Nephron progenitor cell (in vitro differentiated cells): Measurements from ENCODE around the gene EGFR.

Experiments used
- DNase-seq: peaks from one replicate; pipeline ENCODE4 v3.0.0; 2021
- H3K27ac Mint-ChIP-seq: 2 replicates; pipeline ENCODE4 v1.8.0; 2021; ENCODE audit warnings: mild to moderate bottlenecking, moderate library complexity, mixed read lengths
- H3K27me3 Mint-ChIP-seq: 2 replicates; pipeline ENCODE4 v1.8.0; 2021; ENCODE audit warnings: mild to moderate bottlenecking, low read depth, mixed read lengths; ENCODE audit not compliant: poor library complexity
- H3K36me3 Mint-ChIP-seq: 2 replicates; pipeline ENCODE4 v1.8.0; 2021; ENCODE audit warnings: low read depth, mixed read lengths
- H3K4me1 Mint-ChIP-seq: 2 replicates; pipeline ENCODE4 v1.8.0; 2021; ENCODE audit warnings: mixed read lengths
- H3K4me3 Mint-ChIP-seq: 2 replicates; pipeline ENCODE4 v1.8.0; 2021; ENCODE audit warnings: mild to moderate bottlenecking, moderate library complexity, mixed read lengths
- H3K9me3 Mint-ChIP-seq: 2 replicates; pipeline ENCODE4 v1.8.0; 2021; ENCODE audit warnings: mild to moderate bottlenecking, moderate library complexity, mixed read lengths
- CTCF ChIP-seq: fragments of 200-600 bp; sonication (generic); IDR thresholded peaks from 2 replicates; pipeline ENCODE4 v1.5.0; 2021; ENCODE audit warnings: antibody characterized with exemption

Gene EGFR

GRCh38 chr7:55016746-55017090, 2.1 kb upstream of the EGFR start:
- H3K9me3 Mint-ChIP-seq, result no peaks in the 10 kb centered on the region
- H3K4me3 Mint-ChIP-seq, result no peak overlapping the region
- H3K36me3 Mint-ChIP-seq, result no peaks in the 10 kb centered on the region
- H3K27ac Mint-ChIP-seq, result no peak overlapping the region
- no peak for DNase-seq
- peaks cover 92% of the 10 kb centered on the region for H3K27me3 Mint-ChIP-seq
- no peaks in the 10 kb centered on the region for H3K4me1 Mint-ChIP-seq
- no peak for TF ChIP-seq CTCF

DNA sequence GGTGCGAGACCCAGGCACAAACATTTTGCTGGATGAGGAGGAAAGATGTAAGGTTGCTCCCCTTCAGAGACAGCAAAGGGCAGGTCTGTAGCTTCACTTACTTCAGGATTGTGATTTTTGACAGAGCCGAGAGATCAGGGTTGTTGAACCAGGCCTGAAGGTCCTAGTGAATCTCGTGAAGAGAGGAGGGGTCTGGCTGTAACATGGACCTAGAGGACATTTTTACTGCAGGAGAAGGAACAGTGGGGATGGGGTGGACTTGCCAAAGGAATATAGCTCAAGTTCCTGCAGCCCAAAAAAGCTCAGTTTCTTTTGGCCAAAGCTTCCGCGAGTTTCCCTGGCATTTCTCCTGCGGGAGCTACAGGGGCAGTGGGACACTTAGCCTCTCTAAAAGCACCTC, 976 bp upstream of the EGFR start:
- H3K9me3 Mint-ChIP-seq, result no peaks in the 10 kb centered on the region
- H3K4me1 Mint-ChIP-seq, result no peaks in the 10 kb centered on the region
- no peak for TF ChIP-seq CTCF
- no peaks in the 10 kb centered on the region for H3K36me3 Mint-ChIP-seq
- H3K4me3 Mint-ChIP-seq, result peak overlapping the region; percentile 77
- H3K27ac Mint-ChIP-seq, result no peak overlapping the region
- DNase-seq, result no peak
- peaks cover 95% of the 10 kb centered on the region for H3K27me3 Mint-ChIP-seq

DNA sequence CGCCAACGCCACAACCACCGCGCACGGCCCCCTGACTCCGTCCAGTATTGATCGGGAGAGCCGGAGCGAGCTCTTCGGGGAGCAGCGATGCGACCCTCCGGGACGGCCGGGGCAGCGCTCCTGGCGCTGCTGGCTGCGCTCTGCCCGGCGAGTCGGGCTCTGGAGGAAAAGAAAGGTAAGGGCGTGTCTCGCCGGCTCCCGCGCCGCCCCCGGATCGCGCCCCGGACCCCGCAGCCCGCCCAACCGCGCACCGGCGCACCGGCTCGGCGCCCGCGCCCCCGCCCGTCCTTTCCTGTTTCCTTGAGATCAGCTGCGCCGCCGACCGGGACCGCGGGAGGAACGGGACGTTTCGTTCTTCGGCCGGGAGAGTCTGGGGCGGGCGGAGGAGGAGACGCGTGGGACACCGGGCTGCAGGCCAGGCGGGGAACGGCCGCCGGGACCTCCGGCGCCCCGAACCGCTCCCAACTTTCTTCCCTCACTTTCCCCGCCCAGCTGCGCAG, 424 bp downstream of the EGFR start:
- Mint-ChIP-seq H3K27me3 (peaks cover 99% of the 10 kb centered on the region), H3K36me3 (no peaks in the 10 kb centered on the region), H3K27ac (no peak overlapping the region), H3K9me3 (no peaks in the 10 kb centered on the region), H3K4me1 (no peaks in the 10 kb centered on the region), H3K4me3 (peak overlapping the region; percentile 76)
- TF ChIP-seq CTCF, result no peak
- DNase-seq, result peak; percentile 73

DNA sequence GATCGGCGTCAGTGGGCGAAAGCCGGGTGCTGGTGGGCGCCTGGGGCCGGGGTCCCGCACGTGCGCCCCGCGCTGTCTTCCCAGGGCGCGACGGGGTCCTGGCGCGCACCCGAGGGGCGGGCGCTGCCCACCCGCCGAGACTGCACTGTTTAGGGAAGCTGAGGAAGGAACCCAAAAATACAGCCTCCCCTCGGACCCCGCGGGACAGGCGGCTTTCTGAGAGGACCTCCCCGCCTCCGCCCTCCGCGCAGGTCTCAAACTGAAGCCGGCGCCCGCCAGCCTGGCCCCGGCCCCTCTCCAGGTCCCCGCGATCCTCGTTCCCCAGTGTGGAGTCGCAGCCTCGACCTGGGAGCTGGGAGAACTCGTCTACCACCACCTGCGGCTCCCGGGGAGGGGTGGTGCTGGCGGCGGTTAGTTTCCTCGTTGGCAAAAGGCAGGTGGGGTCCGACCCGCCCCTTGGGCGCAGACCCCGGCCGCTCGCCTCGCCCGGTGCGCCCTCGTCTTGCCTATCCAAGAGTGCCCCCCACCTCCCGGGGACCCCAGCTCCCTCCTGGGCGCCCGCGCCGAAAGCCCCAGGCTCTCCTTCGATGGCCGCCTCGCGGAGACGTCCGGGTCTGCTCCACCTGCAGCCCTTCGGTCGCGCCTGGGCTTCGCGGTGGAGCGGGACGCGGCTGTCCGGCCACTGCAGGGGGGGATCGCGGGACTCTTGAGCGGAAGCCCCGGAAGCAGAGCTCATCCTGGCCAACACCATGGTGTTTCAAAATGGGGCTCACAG, 1.1 kb downstream of the EGFR start:
- no peak overlapping the region for H3K27ac Mint-ChIP-seq
- no peaks in the 10 kb centered on the region for H3K36me3 Mint-ChIP-seq
- H3K4me3 Mint-ChIP-seq, result peak overlapping the region; percentile 71
- no peaks in the 10 kb centered on the region for H3K9me3 Mint-ChIP-seq
- peak; percentile 44 for DNase-seq
- peaks cover 99% of the 10 kb centered on the region for H3K27me3 Mint-ChIP-seq
- H3K4me1 Mint-ChIP-seq, result no peaks in the 10 kb centered on the region
- TF ChIP-seq CTCF, result no peak

- H3K4me1 Mint-ChIP-seq, result no peaks in the 10 kb centered on the region
- peaks cover 99% of the 10 kb centered on the region for H3K27me3 Mint-ChIP-seq
Measured at GRCh38 chr7:55020466-55020871, 1.7 kb downstream of the EGFR start.

More at GRCh38 chr7:55020466-55020871, 1.7 kb downstream of the EGFR start:
- no peaks in the 10 kb centered on the region for H3K36me3 Mint-ChIP-seq
- no peak overlapping the region for H3K27ac Mint-ChIP-seq
- peak overlapping the region; percentile 71 for H3K4me3 Mint-ChIP-seq
- H3K9me3 Mint-ChIP-seq, result no peaks in the 10 kb centered on the region
- no peak for DNase-seq
- no peak for TF ChIP-seq CTCF
